Activated CD8-positive, alpha-beta memory T cell treated with anti-CD3 and anti-CD28 coated beads for 1 hour (primary cell): ENCODE measurements around the gene EFNB2.
A peak's percentile ranks its signal among the peaks of the same experiment; 100 is the strongest.

Experiments
- DNase-seq, 2 donors: peaks; one replicate each; pipeline ENCODE4 v3.0.0-alpha.2; 2020; ENCODE audit warnings: low read depth in 1 of 2; ENCODE audit errors: extremely low read depth in 1 of 2

EFNB2 gene

GRCh38 chr13:106551350-106551749 is 15.9 kb upstream of the EFNB2 start:
- no peak for DNase-seq

- DNase-seq: no peak
These were observed 15.2 kb upstream of the EFNB2 start for GRCh38 chr13:106550570-106551135.

GRCh38 chr13:106548064-106548696 is 12.7 kb upstream of the EFNB2 start:
- DNase-seq: no peak

- no peak for DNase-seq
These were observed 6.4 kb upstream of the EFNB2 start for GRCh38 chr13:106541826-106542225.

GRCh38 chr13:106540613-106541012 is 5.2 kb upstream of the EFNB2 start:
- no peak for DNase-seq

GRCh38 chr13:106537521-106537920 is 2.1 kb upstream of the EFNB2 start:
- DNase-seq: no peak

- peak; percentile 69 to 91 for DNase-seq
These were observed 977 bp upstream of the EFNB2 start for GRCh38 chr13:106536244-106537034.

GRCh38 chr13:106534639-106535551 is 567 bp downstream of the EFNB2 start:
- DNase-seq: peak in 1 of 2 donors; percentile 1

GRCh38 chr13:106533943-106534638 is 1.4 kb downstream of the EFNB2 start:
- no peak for DNase-seq

GRCh38 chr13:106533101-106533942 is 2.1 kb downstream of the EFNB2 start:
- no peak for DNase-seq

- no peak for DNase-seq
These were observed 3.1 kb downstream of the EFNB2 start for GRCh38 chr13:106532111-106532929.

- DNase-seq: no peak
These were observed 4.4 kb downstream of the EFNB2 start for GRCh38 chr13:106530980-106531481.

GRCh38 chr13:106530171-106530851 is 5.2 kb downstream of the EFNB2 start:
- DNase-seq: no peak

- DNase-seq: no peak
These were observed 5.9 kb downstream of the EFNB2 start for GRCh38 chr13:106529415-106530170.

GRCh38 chr13:106528718-106529414 is 6.6 kb downstream of the EFNB2 start:
- no peak for DNase-seq

GRCh38 chr13:106527826-106528225 is 7.6 kb downstream of the EFNB2 start:
- no peak for DNase-seq

GRCh38 chr13:106527445-106527801 is 8.0 kb downstream of the EFNB2 start:
- DNase-seq: no peak
